Measurements from ENCODE around the gene DMXL2.

The DMXL2 gene

DNA sequence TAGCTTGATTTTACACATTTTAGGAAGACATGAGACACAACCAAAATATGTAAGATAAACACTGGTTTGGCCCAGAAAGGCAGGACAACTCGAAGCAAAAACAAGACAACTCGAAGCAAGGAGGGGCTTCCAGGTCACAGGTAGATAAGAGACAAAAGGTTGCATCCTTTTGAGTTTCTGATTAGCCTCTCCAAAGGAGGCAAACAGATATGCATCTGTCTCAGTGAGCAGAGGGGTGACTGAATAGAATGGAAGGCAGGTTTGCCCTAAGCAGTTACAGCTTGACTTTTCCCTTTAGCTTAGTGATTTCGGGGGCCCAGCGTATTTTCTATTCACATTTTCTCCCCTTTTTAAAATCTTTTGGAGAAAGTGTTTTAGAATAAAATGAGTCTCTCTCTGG, 206.4 kb downstream of the DMXL2 start:
- no peak for TF ChIP-seq SP1 (IDR thresholded peaks at IDR 0.05)
- no peak for TF ChIP-seq LEF1 (IDR thresholded peaks at IDR 0.05; ENCODE audit: borderline replicate concordance)
- no peak for TF ChIP-seq CTBP1 (IDR thresholded peaks at IDR 0.05; ENCODE audit: borderline replicate concordance)
- TF ChIP-seq FOXM1 (IDR thresholded peaks at IDR 0.05; ENCODE audit: borderline replicate concordance) = no peak
- no peak for TF ChIP-seq SUZ12 (IDR thresholded peaks at IDR 0.05)
- no peak for TF ChIP-seq FOXK2 (IDR thresholded peaks at IDR 0.05)
- TF ChIP-seq TARDBP (IDR thresholded peaks at IDR 0.05) = no peak
- no peak for TF ChIP-seq FOXA1 (IDR thresholded peaks at IDR 0.05)
- TF ChIP-seq ZNF384 (IDR thresholded peaks at IDR 0.05) = no peak
- TF ChIP-seq HDGF (IDR thresholded peaks at IDR 0.05; ENCODE audit: borderline replicate concordance) = no peak
- no peak for TF ChIP-seq ELF4 (IDR thresholded peaks at IDR 0.05)
- no peak for TF ChIP-seq BHLHE40 (IDR thresholded peaks at IDR 0.05; ENCODE audit: borderline replicate concordance)
- no peak for TF ChIP-seq ARNT (IDR thresholded peaks at IDR 0.05)
- no peak for TF ChIP-seq L3MBTL2 (conservative IDR thresholded peaks at IDR 0.05)
- TF ChIP-seq, protein P1, sequence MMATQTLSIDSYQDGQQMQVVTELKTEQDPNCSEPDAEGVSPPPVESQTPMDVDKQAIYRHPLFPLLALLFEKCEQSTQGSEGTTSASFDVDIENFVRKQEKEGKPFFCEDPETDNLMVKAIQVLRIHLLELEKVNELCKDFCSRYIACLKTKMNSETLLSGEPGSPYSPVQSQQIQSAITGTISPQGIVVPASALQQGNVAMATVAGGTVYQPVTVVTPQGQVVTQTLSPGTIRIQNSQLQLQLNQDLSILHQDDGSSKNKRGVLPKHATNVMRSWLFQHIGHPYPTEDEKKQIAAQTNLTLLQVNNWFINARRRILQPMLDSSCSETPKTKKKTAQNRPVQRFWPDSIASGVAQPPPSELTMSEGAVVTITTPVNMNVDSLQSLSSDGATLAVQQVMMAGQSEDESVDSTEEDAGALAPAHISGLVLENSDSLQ (IDR thresholded peaks at IDR 0.05) = no peak
- TF ChIP-seq NFRKB (IDR thresholded peaks at IDR 0.05) = no peak
- POLR2A ChIA-PET = no interaction called here
- CTCF ChIA-PET = interaction anchor here (1.2 kb wide), 1 partner anchor 12 kb away, joined by 3 read pairs; no protein-coding TSS in a partner anchor
- DNase-seq (ENCODE audit: extremely low spot score) = no peak

DNA sequence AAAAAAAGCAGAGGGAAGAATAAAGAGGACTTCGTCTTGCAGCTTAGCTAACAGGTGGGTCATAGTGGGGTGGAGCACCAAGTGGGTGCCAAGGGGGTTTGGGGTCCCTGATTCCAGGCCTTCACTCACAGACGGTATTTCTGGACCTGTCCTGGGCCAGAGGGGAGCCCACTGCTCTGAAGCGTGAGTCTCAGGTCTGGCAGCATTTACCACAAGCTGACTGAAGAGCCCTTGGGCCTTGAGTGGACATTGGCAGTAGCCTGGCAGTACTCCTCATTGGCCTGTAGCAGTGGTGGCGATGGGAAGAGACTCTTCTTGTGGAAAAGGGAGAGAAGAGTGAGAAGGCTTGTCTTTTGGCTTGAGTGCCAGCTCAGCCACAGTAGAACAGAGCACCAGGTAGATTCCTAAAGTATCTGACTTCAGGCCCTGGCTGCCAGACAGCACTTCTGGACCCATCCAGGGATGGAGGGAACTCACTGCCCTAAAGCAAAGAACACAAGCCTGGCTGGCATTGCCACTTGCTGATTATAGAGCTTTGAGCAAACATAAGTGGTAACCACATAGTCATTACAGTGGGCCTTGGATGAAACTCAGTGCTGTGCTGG, 208.2 kb downstream of the DMXL2 start:
- TF ChIP-seq FOXM1 (IDR thresholded peaks at IDR 0.05; ENCODE audit: borderline replicate concordance) (no peak), ELF4 (IDR thresholded peaks at IDR 0.05) (no peak), L3MBTL2 (conservative IDR thresholded peaks at IDR 0.05) (no peak), CTBP1 (IDR thresholded peaks at IDR 0.05; ENCODE audit: borderline replicate concordance) (no peak), FOXA1 (IDR thresholded peaks at IDR 0.05) (no peak), BHLHE40 (IDR thresholded peaks at IDR 0.05; ENCODE audit: borderline replicate concordance) (no peak), SUZ12 (IDR thresholded peaks at IDR 0.05) (no peak), ARNT (IDR thresholded peaks at IDR 0.05) (no peak), TARDBP (IDR thresholded peaks at IDR 0.05) (no peak), ZNF384 (IDR thresholded peaks at IDR 0.05) (no peak), HDGF (IDR thresholded peaks at IDR 0.05; ENCODE audit: borderline replicate concordance) (no peak), FOXK2 (IDR thresholded peaks at IDR 0.05) (no peak)
- ChIA-PET POLR2A (no interaction called here), CTCF (no interaction called here)
- DNase-seq (ENCODE audit: extremely low spot score) = no peak

DNA sequence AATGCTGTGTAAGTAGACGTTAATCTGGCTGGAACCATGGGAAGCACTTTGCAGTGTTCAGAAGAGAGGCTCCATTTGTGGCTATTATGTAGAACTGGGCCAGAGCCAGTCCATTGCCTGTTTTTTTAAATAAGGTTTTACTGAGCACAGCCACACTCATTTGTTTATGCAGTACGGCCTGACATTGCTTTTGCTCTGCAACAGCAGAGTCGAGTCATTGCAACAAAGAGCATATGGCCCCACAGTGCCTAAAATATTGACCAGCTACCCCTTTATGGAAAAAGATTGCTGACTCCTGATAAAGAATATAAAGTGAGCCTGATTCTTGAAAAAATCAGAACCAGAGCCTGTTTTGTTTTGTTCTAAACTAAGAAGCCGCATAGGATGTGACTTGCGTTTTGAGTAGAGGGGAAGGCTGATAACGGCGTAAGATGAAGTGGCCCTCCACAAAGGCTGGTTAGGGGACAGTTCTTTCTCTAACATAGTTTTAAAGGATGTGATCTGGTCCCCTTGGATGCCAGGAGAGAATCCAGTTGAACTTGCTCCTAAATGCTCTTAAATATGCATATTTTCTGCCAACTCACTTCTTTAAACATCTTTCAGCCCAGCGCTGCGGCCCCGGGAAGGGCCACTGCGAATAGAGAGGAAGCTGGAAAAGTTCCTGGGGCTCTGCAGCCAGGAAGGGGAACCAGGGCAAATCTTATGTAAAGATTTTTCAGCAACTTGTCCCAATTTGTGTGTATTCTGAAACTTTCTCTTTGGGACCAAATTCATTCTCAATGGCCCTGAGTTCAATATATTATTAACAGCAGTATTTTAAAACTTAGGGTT, 216.7 kb downstream of the DMXL2 start:
- CTCF ChIA-PET = interaction anchor here (1.2 kb wide), 1 partner anchor 243 kb away, joined by 3 read pairs; no protein-coding TSS in a partner anchor
- TF ChIP-seq SUZ12 (IDR thresholded peaks at IDR 0.05) = no peak
- no peak for TF ChIP-seq FOXA1 (IDR thresholded peaks at IDR 0.05)
- TF ChIP-seq ARNT (IDR thresholded peaks at IDR 0.05) = no peak
- no peak for TF ChIP-seq HDGF (IDR thresholded peaks at IDR 0.05; ENCODE audit: borderline replicate concordance)
- no peak for TF ChIP-seq LEF1 (IDR thresholded peaks at IDR 0.05; ENCODE audit: borderline replicate concordance)
- no peak for TF ChIP-seq SP1 (IDR thresholded peaks at IDR 0.05)
- TF ChIP-seq L3MBTL2 (conservative IDR thresholded peaks at IDR 0.05) = no peak
- no peak for TF ChIP-seq NFRKB (IDR thresholded peaks at IDR 0.05)
- TF ChIP-seq CTBP1 (IDR thresholded peaks at IDR 0.05; ENCODE audit: borderline replicate concordance) = no peak
- no peak for TF ChIP-seq ZNF384 (IDR thresholded peaks at IDR 0.05)
- TF ChIP-seq FOXM1 (IDR thresholded peaks at IDR 0.05; ENCODE audit: borderline replicate concordance) = no peak
- no peak for TF ChIP-seq BHLHE40 (IDR thresholded peaks at IDR 0.05; ENCODE audit: borderline replicate concordance)
- TF ChIP-seq, protein P1 (IDR thresholded peaks at IDR 0.05) = no peak
- TF ChIP-seq TARDBP (IDR thresholded peaks at IDR 0.05) = no peak
- no peak for TF ChIP-seq FOXK2 (IDR thresholded peaks at IDR 0.05)
- TF ChIP-seq ELF4 (IDR thresholded peaks at IDR 0.05) = no peak
- POLR2A ChIA-PET = no interaction called here

DNA sequence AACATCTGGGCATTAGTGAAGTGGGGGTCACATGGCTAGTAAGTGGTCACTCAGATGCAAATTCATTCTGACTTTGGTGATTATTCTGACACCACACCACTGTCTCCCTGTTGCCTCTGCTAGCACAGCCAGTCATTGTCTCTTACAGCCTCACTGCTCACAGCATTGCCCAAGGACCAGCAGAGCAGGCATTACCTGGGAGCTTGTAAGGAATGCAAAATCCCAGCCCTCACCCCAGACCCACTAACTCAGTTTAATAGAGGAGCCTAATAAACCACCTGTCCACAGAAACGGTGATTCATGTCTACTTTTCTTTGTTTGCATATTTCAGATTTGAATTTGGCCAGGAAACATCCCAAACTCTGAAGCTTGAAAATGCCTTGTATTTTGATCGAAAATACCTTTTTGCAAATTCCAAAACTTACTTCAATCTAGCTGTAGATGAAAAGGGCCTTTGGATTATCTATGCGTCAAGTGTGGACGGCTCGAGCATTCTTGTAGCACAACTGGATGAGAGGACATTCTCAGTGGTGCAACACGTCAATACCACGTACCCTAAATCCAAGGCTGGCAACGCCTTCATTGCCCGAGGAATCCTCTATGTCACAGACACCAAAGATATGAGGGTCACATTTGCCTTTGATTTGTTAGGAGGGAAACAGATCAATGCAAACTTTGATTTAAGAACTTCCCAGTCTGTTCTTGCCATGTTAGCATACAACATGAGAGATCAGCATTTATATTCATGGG, 218.4 kb downstream of the DMXL2 start:
- POLR2A ChIA-PET = no interaction called here

More for the DNA sequence above, 216.7 kb downstream of the DMXL2 start:
- DNase-seq (ENCODE audit: extremely low spot score) = no peak

More for the DNA sequence above, 218.4 kb downstream of the DMXL2 start:
- TF ChIP-seq BHLHE40 (IDR thresholded peaks at IDR 0.05; ENCODE audit: borderline replicate concordance) (no peak), TARDBP (IDR thresholded peaks at IDR 0.05) (no peak), FOXK2 (IDR thresholded peaks at IDR 0.05) (no peak), FOXM1 (IDR thresholded peaks at IDR 0.05; ENCODE audit: borderline replicate concordance) (no peak), ZNF384 (IDR thresholded peaks at IDR 0.05) (no peak), CTBP1 (IDR thresholded peaks at IDR 0.05; ENCODE audit: borderline replicate concordance) (no peak), ARNT (IDR thresholded peaks at IDR 0.05) (no peak), L3MBTL2 (conservative IDR thresholded peaks at IDR 0.05) (no peak), SP1 (IDR thresholded peaks at IDR 0.05) (no peak), ELF4 (IDR thresholded peaks at IDR 0.05) (no peak), FOXA1 (IDR thresholded peaks at IDR 0.05) (no peak)
- TF ChIP-seq, protein P1 (IDR thresholded peaks at IDR 0.05) = no peak
- no peak for DNase-seq (ENCODE audit: extremely low spot score)
- CTCF ChIA-PET = interaction anchor here (0.9 to 2.6 kb wide), 2 partner anchors 12 to 241 kb away, joined by 3 to 16 read pairs; no protein-coding TSS in a partner anchor

Measured in HEK293T (cell line).